Cardiac fibroblast (primary cell): ENCODE measurements around the gene COL5A1.
A peak's percentile ranks its signal among the peaks of the same experiment; 100 is the strongest.

Experiments used
- DNase-seq, 2 donors: peaks; one replicate each; pipeline versions ENCODE4 v3.0.0 to v3.0.0-alpha.2; 2010; ENCODE audit warnings: low read depth in 2 of 2
- H3K4me3 ChIP-seq, 2 donors: replicated peaks in 1 of 2; 1 replicate in 1 of 2; 2 replicates in 1 of 2; pipeline ENCODE4 v1.5.1; 2011; ENCODE audit warnings: low read depth in 2 of 2, low read length in 2 of 2, mild to moderate bottlenecking in 2 of 2, moderate library complexity in 1 of 2
- TF ChIP-seq, protein P1 (sequence below): IDR thresholded peaks from one replicate; pipeline ENCODE4 v1.5.1; 2011; ENCODE audit warnings: low read depth, mild to moderate bottlenecking, low read length, inconsistent platforms

The COL5A1 gene

DNA sequence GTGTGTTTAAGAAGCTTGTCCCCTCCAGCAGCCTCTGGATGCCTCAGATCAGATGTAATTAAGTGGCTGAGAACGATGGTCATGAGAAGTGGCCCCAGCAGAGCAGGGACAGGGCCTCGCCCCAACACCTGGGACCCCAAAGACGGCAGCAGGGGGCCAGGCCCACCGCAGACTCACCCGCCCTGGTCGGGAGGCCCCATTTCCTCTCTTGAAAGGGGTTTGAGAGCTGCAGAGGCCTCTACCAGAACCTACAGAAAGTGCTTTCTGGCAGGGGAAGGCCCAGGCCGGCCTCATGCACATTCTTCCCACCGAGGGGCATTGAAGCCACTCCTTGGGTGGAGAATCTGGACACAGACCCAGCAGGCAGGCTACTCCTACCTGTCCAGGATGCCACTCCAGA lies 153.8 kb downstream of the COL5A1 start:
- H3K4me3 ChIP-seq = no peak overlapping the region
- TF ChIP-seq, protein P1, sequence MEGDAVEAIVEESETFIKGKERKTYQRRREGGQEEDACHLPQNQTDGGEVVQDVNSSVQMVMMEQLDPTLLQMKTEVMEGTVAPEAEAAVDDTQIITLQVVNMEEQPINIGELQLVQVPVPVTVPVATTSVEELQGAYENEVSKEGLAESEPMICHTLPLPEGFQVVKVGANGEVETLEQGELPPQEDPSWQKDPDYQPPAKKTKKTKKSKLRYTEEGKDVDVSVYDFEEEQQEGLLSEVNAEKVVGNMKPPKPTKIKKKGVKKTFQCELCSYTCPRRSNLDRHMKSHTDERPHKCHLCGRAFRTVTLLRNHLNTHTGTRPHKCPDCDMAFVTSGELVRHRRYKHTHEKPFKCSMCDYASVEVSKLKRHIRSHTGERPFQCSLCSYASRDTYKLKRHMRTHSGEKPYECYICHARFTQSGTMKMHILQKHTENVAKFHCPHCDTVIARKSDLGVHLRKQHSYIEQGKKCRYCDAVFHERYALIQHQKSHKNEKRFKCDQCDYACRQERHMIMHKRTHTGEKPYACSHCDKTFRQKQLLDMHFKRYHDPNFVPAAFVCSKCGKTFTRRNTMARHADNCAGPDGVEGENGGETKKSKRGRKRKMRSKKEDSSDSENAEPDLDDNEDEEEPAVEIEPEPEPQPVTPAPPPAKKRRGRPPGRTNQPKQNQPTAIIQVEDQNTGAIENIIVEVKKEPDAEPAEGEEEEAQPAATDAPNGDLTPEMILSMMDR = no peak
- no peak for DNase-seq

DNA sequence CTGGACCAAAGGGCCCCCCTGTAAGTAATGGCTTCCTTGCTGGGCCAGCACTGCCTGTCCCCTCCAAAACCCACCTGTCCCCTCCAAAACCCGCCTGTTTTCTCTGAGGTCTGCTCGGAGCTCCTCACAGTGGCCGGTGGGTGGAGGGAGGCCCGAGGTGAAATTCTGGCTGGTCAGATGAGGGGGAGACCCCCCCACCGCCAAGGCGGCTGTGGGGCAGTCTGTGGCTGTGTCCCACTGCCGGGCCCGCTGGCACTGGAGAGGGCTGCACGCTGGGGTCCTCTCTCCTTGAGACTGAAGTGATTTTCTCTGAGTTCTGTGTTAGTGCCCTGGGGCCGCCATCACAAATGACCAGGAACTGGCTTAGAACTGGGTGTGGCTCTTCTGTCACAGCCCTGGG lies 155.3 kb downstream of the COL5A1 start:
- TF ChIP-seq, protein P1 = no peak
- H3K4me3 ChIP-seq = no peak overlapping the region
- no peak for DNase-seq

DNA sequence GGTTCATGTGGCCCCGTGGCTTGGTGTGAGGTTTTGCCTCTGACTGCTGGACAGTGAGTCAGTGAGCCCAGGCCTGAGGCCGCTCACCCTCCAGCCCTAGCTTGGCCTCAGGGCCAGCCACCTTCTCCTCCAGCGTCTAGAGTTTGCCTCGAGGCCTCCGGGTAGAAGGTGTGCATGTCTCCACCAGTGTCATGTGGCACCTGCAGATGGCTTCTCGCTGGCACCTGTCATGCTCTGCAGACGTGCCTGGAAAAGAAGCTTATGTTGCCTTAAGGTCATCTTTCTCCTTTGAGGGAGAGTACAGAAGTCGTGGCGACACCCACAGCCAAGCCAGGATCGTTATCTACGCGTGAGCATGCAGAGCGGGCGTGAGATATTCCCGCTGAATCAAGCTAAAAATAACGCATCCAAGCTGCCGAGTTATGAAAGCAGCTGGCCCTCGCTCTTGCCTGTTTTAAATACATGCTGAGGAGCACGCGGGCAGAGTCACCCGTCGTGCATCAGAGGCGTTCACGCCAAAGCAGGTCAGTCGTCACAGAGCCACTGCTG lies 159.3 kb downstream of the COL5A1 start:
- no peak for DNase-seq

DNA sequence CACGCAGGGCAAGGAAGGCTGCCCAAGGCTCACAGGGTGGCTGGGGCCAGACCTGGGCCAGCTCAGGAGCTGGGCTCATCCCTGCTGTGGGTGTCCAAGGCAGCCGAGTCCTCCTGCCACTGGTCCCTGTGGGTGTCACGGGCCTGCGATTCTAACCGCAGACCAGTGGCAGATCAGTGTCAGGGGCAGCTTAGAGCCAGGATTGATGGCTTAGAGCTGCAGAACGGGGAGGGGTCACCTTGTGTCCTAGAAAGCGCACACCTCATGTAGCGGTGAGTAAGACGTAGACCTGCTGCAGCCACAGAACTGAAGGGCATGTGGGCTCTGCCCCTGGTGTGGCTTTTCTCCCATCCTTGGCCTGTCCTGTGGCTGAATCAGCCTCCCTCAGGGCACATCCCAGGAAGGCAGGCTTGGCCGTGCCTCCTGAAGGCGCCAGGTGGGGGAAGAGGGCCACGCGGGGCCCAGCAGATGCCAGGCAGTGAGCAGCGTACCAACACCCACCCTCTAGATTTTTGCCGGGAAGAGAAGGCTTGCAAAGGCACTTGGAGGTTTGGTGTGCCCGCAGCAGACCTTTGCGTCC lies 160.7 kb downstream of the COL5A1 start:
- no peak for DNase-seq
- TF ChIP-seq, protein P1 = no peak
- H3K4me3 ChIP-seq = no peak overlapping the region

More for the DNA sequence above, 159.3 kb downstream of the COL5A1 start:
- H3K4me3 ChIP-seq = no peak overlapping the region
- TF ChIP-seq, protein P1 = no peak

DNA sequence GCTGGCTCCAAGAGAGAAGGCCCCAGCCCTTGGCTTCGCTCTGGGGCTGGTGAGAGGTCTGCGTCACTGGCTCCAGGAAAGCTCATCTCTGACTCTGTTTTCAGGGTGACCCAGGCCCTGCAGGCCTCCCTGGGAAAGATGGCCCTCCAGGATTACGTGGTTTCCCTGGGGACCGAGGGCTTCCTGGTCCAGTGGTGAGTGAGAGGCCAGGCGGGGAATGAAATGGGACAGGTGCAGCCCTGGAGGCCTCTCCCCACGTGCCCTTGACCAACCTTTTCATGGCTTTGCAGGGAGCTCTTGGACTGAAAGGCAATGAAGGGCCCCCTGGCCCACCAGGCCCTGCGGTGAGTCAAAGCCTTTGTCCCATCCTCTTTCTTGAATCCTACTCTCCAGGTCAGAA lies 163.3 kb downstream of the COL5A1 start:
- TF ChIP-seq, protein P1 = no peak
- no peak for DNase-seq
- H3K4me3 ChIP-seq = no peak overlapping the region

DNA sequence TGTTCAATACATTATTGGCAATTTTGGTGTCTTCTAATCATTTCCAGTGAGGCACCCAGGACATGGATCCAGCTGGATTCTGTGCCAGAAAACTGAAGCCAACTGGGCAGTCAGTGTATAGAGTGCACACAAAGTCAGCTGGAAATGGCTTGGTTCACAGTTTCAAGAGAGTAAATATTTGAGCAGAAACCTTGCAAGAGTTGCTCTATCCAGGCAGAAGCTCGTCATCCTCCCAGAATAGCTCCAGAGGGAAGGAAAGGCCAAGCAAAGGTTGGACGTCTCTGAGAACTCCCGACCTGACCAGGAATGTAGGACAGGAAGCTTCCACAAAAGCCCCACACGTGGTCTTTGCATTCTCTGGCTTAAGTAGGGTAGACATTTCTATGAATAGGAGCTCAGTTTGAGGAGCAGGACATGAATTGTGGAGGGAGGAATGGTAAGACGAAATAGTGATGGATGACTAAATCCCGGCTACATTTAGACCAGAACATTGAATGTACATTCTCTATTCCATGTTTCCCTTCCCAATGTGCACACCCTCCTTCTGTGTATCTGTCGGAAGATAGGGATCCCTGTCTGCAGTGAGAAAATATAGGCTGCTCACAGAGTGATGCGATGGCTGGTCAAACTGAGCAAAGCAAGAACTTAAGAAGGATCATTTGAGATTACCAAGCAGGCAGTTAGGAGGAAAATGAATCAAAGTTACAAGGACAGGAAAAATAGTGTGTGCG lies 166.3 kb downstream of the COL5A1 start:
- TF ChIP-seq, protein P1 = no peak
- H3K4me3 ChIP-seq = no peak overlapping the region
- peak; percentile 36 to 69 for DNase-seq

DNA sequence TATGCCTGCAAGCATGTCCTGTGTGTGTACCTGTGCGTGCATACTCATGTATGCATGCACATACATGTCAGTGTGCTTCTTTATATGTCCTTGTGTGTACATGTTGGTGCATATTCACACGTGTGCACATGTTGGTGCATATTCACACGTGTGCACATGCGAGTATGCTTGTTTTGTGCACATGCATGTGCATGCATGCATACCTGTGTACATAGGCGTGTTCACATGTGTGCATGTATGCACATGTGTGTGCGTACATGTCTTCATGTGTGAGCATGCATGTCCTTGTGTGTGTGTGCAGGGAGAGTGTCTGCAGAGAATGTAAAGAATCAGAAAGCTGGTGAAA lies 166.8 kb downstream of the COL5A1 start:
- no peak overlapping the region for H3K4me3 ChIP-seq
- TF ChIP-seq, protein P1 = no peak
- DNase-seq = no peak
